ENCODE results near the gene UNKL. TPM values are rescaled to one million over a fixed set of nuclear protein-coding genes. Genes with fewer than 3 reads are reported as not detected.

UNKL gene
- total RNA-seq, 4 donors from 2014 or later = 31.8 to 38.8 (median 35.8) TPM

DNA sequence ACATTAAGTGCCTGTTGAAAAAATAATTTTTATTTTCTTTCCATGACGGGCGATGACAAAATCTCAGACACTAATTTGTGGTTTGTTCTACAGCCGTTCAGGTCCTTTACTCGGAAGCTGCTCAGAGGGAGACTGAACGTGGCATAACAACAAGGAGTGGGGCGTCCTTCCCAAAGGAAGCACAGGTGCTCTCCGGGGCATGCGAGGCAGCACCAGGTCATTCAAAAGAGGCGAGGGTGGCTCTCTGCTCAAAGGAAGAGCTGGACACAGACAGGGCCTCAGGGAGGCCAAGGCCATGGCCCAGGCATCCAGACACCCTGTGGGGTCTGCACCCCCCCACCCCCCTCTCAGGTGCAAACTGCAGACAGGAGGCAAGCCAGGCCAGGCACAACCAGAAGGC is 16.2 kb downstream of the UNKL start:
- no peaks in the 10 kb centered on the region for H3K4me1 ChIP-seq
- TF ChIP-seq, protein P1, sequence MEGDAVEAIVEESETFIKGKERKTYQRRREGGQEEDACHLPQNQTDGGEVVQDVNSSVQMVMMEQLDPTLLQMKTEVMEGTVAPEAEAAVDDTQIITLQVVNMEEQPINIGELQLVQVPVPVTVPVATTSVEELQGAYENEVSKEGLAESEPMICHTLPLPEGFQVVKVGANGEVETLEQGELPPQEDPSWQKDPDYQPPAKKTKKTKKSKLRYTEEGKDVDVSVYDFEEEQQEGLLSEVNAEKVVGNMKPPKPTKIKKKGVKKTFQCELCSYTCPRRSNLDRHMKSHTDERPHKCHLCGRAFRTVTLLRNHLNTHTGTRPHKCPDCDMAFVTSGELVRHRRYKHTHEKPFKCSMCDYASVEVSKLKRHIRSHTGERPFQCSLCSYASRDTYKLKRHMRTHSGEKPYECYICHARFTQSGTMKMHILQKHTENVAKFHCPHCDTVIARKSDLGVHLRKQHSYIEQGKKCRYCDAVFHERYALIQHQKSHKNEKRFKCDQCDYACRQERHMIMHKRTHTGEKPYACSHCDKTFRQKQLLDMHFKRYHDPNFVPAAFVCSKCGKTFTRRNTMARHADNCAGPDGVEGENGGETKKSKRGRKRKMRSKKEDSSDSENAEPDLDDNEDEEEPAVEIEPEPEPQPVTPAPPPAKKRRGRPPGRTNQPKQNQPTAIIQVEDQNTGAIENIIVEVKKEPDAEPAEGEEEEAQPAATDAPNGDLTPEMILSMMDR (IDR thresholded peaks at IDR 0.05 in 4 of 5, conservative IDR thresholded peaks at IDR 0.05 in 1 of 5) = no peak
- H3K9me3 ChIP-seq = no peaks in the 10 kb centered on the region
- in situ Hi-C loops (cut with MboI; ENCODE audit: low sequenced_read_pairs in 4 of 4) (no loop called here), intact Hi-C loops (cut with DNase I; ENCODE audit: low total_unique reads) (no loop called here)
- H3K27ac ChIP-seq = no peak overlapping the region
- peaks cover 0 to 49% of the 10 kb centered on the region in 2 donors for H3K36me3 ChIP-seq
- no peaks in the 10 kb centered on the region for H3K27me3 ChIP-seq
- DNase-seq (no peak), ATAC-seq (no peak)
- H3K4me3 ChIP-seq = no peak overlapping the region

GRCh38 chr16:1397779-1398178 is 16.7 kb downstream of the UNKL start:
- Histone ChIP-seq H3K4me3 (no peak overlapping the region), H3K9me3 (no peaks in the 10 kb centered on the region), H3K36me3 (peaks cover 0 to 51% of the 10 kb centered on the region in 2 donors), H3K27ac (no peak overlapping the region), H3K4me1 (no peaks in the 10 kb centered on the region), H3K27me3 (no peaks in the 10 kb centered on the region)
- in situ Hi-C loops (cut with MboI; ENCODE audit: low sequenced_read_pairs in 4 of 4) = no loop called here
- DNase-seq = no peak
- intact Hi-C loops (cut with DNase I; ENCODE audit: low total_unique reads) = no loop called here
- TF ChIP-seq, protein P1 (IDR thresholded peaks at IDR 0.05 in 4 of 5, conservative IDR thresholded peaks at IDR 0.05 in 1 of 5) = no peak
- no peak for TF ChIP-seq POLR2A (IDR thresholded peaks at IDR 0.05)
- no peak for ATAC-seq

DNA sequence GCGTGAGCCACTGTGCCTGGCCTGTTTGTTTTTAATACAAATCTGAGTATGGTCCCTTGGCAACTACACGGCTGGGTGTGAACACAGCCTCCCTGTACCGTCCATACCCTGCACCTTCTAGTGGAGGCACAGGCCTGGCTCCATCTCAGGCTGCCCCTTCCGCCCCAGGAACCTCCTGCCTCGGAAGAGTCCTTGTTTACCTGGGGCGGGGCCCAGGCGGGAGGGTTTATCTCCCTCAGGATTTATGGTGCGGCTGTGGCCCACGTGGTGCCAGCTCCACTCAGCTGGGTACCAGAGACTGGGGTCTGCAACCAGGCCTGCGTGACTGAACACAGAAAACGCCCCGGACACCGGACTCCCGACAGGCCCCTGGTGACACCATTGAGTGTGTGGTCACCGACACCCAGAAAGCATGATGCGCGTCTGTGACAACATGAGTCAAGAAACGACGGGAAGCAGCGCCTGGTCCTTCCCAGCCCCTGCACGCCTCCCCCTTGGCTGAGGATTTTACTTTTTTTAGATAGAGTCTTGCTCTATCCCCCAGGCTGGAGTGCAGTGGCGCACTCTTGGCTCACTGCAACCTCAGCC is 19.0 kb downstream of the UNKL start:
- TF ChIP-seq, protein P1 (IDR thresholded peaks at IDR 0.05 in 4 of 5, conservative IDR thresholded peaks at IDR 0.05 in 1 of 5) = no peak
- no peak for TF ChIP-seq POLR2A (IDR thresholded peaks at IDR 0.05)
- no peak overlapping the region for H3K4me3 ChIP-seq
- peaks cover 0 to 44% of the 10 kb centered on the region in 2 donors for H3K36me3 ChIP-seq
- intact Hi-C loops (cut with DNase I; ENCODE audit: low total_unique reads) = no loop called here
- H3K27me3 ChIP-seq = no peaks in the 10 kb centered on the region
- no peak overlapping the region for H3K27ac ChIP-seq
- H3K4me1 ChIP-seq = no peaks in the 10 kb centered on the region
- H3K9me3 ChIP-seq = no peaks in the 10 kb centered on the region
- DNase-seq (no peak), ATAC-seq (no peak)
- in situ Hi-C loops (cut with MboI; ENCODE audit: low sequenced_read_pairs in 4 of 4) = no loop called here

DNA sequence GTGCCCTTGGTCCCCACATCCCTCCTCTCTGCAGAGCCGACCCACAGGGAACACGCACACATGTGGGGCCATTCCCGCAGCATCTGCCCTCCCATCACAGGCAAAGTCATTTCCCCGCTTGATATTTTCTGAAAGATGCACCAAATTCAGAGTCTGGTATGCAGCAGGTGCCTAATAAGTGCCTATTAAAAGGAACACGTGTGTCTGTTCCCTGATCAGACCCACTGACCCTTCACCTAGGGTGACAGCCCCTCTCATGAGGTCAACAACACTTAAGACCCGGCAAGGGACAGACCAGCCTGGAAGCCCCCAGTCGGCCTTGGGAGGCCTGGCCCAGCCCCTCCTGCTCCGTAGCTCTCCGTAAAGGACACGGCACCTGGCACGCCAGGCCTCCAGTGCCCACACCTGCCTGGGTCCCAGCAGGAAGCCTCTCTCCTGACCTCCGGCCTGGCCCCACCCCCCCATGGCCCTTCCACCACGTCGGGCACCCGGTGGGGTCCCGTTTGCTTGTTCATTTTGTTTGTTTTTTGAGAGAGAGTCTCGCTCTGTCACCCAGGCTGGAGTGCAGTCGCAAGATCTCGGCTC is 20.0 kb downstream of the UNKL start:
- Histone ChIP-seq H3K27me3 (no peaks in the 10 kb centered on the region), H3K9me3 (no peaks in the 10 kb centered on the region), H3K4me3 (no peak overlapping the region), H3K27ac (no peak overlapping the region), H3K4me1 (no peaks in the 10 kb centered on the region), H3K36me3 (peaks cover 0 to 48% of the 10 kb centered on the region in 2 donors)
- in situ Hi-C loops (cut with MboI; ENCODE audit: low sequenced_read_pairs in 4 of 4) (no loop called here), intact Hi-C loops (cut with DNase I; ENCODE audit: low total_unique reads) (no loop called here)
- DNase-seq = no peak
- no peak for ATAC-seq
- TF ChIP-seq, protein P1 (IDR thresholded peaks at IDR 0.05 in 4 of 5, conservative IDR thresholded peaks at IDR 0.05 in 1 of 5) = no peak
- no peak for TF ChIP-seq POLR2A (IDR thresholded peaks at IDR 0.05)
